HTR-8/SVneo (cell line): Measurements from ENCODE around the gene BABAM2.
"Not testable (repeated sequence)": the region's sequence is repeated elsewhere in the genome, so short reads cannot be mapped to it uniquely, and the experiment has no call there.

Experiments
- DNase-seq: peaks from one replicate; pipeline ENCODE4 v3.0.0; 2011; ENCODE audit warnings: low spot score, mixed read lengths; ENCODE audit not compliant: insufficient read length
- FAIRE-seq: peaks from 2 replicates; lab custom pipeline; 2011; peaks lifted over from hg19 to GRCh38; lab: Jason Lieb, UNC

The BABAM2 gene

GRCh38 chr2:28093768-28094167, 203.2 kb downstream of the BABAM2 start:
- FAIRE-seq: no peak
- no peak for DNase-seq

GRCh38 chr2:28094739-28095138, 204.2 kb downstream of the BABAM2 start:
- FAIRE-seq (peak; percentile 16), DNase-seq (no peak)

DNA sequence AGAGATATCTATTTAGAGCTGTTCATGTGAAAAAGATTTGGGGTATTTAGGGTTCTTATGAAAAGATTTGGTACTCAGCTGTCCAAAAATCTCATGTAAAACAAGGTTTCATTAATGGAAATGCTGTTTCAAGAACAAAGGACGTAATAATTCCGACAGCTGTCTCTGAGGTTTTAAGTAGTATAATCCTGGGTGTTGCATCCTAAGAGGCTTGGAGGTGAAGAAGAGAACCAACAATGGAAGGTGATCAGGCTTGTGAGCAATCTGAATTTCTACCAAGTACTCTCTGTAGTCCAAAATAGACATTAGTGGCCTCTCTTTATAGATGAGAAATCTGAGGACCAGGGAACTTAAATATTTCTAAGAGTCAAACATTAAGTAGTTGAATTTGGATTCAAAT, 205.1 kb downstream of the BABAM2 start:
- FAIRE-seq (no peak), DNase-seq (no peak)

GRCh38 chr2:28096421-28096820, 205.9 kb downstream of the BABAM2 start:
- no peak for DNase-seq
- FAIRE-seq: peak; percentile 84

DNA sequence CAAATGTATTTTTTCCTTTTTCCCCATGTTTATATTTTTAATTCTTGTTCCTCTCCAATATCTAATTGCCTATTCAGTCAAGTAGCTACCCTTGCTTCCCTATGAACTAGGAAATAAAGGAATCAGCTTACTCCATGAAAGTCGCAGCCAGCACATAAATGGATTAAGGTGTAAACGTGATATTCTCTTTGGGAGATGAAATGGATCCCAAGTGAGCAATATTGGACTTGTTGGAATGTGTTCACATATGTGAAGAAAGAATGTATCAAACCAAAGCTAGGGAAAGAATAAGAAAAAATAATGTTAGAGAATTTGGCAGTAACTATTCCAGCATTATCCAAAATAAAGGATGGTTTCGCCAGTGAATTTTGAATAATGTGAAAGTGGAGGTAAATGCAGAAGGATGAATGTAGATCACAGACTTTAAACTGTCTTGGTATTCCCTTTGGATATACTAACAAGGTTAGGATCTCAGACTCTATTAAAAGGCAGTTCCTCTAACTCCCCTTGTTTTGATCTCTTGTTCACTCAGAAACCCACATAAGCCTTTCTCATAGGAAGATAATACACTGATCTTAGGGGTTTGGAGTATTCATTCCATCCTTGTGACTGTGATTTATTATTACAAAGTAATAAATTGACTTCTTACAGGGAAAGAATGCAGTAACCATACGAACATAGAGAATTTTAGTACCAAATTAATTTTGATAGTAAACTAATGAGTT, 208.1 kb downstream of the BABAM2 start:
- no peak for DNase-seq
- no peak for FAIRE-seq

- FAIRE-seq (no peak), DNase-seq (no peak)
Measured at GRCh38 chr2:28101123-28101522, 210.6 kb downstream of the BABAM2 start.

- FAIRE-seq (no peak), DNase-seq (no peak)
Measured at GRCh38 chr2:28101892-28102291, 211.4 kb downstream of the BABAM2 start.

- peak; percentile 20 for FAIRE-seq
- DNase-seq: peak; percentile 38
Measured at GRCh38 chr2:28102455-28102874, 211.9 kb downstream of the BABAM2 start.

DNA sequence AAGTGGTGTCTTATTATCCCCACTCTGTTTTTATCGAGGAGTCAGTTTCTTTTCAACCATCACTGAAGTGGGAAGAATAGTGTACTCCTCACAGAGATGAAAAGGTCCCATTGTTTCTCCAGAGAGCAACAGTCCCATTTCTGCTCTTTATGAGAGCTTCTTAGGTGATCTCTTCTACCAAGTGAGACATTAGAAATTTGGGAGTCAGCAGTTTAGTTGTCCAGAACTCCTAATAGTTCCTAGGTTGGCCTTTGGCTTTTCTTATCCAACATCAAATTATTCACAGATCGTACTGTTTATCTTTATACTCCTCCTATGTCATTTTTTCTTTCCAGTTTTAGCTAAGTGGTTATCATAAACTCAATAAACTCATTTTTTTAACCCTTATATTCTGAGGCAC, 213.1 kb downstream of the BABAM2 start:
- DNase-seq (no peak), FAIRE-seq (no peak)

DNA sequence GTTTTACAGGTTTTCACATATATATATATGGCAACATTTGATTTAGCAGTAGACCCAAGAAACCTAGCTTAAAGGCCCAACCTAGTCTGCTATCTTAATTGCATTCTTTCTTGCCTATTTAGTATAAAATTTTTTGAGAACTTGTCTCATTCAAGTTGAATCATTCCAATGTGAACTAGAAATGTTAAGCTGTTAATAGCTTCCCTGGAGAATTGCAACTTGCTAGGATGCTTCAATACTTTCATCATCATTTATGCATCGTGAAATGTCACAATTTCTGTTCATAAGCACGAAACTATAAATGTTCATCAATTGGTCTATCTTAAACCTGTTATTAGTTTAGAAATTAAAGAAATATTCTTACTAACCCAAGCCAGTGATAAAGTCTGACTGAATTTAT, 217.6 kb downstream of the BABAM2 start:
- no peak for DNase-seq
- no peak for FAIRE-seq

- not testable (repeated sequence) for FAIRE-seq, DNase-seq
Measured at GRCh38 chr2:28113771-28114170, 223.2 kb downstream of the BABAM2 start.

GRCh38 chr2:28117104-28117596, 226.6 kb downstream of the BABAM2 start:
- FAIRE-seq (no peak), DNase-seq (no peak)

DNA sequence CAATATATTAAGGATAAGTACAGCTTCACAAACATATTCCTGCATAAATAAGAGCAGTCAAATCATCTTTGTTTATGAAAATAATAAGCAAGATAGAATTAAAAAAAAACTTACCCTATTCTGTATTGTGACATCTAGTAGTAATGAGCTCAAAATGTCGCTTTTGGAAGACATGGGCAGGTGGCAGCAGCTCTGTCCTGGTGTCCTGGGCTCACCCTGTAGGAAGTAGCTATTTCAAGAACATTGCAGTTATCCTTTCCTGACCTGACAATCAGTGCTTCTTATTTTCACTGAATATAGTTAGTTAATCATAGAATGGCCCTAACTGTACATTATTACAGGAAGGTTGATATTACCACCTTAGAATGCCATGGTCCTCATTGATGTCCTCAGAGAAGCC, 229.1 kb downstream of the BABAM2 start:
- no peak for DNase-seq
- no peak for FAIRE-seq

DNA sequence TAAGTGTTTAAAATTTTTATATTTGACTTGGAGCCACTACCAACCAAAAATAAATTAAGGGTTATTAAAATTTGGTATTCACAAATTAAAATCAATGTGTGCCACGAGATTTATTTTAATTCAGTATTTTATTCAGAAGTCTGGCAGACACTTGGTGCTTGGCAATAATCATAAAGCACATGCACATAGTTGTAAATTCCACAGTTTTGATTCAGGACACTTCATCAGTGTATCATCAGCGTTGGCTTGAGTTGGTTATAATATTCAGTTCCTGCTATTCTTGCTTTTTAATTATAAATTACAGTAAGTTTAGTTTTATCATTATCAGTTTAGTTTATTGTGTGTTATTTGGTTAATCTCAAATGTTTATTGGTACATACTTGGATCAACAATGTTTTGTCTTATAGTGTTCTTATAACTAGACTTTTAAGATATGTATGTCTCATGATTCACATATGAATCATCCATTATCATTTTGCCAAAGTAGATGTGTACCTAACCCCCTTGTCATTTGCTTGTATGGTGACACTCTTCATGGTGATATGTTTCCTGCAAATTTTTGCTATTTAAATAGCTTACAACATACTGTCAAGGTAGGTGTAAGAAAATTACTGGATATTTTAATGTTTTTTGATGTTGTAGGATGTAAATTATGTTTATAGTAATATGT, 237.9 kb downstream of the BABAM2 start:
- no peak for DNase-seq
- FAIRE-seq: no peak

- DNase-seq (no peak), FAIRE-seq (no peak)
Measured at GRCh38 chr2:28129955-28130695, 239.6 kb downstream of the BABAM2 start.

DNA sequence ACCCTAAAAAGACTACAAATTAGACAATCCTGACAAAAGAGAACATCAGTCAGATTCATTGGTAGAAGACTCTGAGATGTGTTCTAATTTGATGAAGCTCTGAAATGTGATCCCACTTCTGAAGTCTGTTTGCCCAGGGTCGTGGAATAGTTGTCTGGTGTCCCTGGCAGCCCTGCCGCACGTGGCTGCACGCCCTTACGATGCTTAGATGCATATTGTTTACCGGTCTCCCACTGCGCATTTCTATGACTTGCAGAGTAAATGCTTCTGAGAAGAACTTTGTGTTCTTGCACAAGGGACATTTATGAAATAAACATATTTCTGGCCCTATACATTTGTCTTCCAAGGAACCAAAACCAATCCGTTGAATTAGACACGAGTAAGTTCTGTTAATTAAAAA, 243.2 kb downstream of the BABAM2 start:
- DNase-seq (no peak), FAIRE-seq (no peak)

DNA sequence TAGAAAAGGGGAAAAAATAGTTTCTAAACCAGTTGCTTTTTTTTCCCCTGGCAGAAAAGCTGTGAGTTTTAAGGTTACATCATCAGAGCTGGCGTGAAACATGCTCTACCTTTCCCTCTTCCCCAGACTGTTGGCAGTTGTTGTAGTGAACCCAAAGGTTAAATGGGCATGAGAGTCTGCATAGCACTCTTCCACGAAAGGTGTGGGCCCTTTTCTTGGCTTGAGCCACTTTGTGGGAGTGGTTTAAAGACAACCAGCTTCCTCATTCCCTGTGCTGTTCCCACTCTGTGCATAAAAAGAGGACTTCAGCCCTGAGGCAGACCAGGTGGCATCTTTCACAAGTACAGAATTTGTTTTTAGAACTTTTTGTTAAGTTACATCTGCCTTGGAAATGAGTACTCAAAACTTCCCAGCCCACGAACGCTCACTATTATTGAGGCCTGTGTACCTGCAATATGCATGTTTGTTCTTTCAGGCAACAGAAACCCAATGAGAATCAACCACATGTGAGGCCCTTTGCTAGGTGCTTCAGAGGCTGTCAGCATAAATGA, 243.8 kb downstream of the BABAM2 start:
- FAIRE-seq (no peak), DNase-seq (no peak)

GRCh38 chr2:28134857-28135256, 244.3 kb downstream of the BABAM2 start:
- DNase-seq (no peak), FAIRE-seq (no peak)

DNA sequence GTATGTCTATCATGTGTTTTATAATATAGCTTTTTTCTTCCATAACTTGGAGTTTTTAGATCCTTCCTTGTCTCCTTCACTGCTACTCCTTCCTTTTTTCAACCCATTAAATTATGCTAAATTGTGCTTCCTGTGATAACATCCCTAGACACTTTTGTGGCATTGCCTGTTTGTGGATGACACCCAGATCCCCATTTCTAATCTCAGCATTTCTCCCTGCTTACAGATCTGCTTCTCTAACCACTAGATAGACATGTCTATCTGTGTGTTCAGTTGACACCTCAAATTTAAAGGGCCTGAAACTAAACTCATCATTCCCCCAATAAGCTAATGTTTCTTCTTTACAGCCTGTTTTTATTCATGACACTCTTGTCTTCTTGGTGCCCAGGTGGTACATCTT, 244.8 kb downstream of the BABAM2 start:
- no peak for FAIRE-seq
- no peak for DNase-seq

GRCh38 chr2:28135799-28136198, 245.3 kb downstream of the BABAM2 start:
- no peak for FAIRE-seq
- no peak for DNase-seq

DNA sequence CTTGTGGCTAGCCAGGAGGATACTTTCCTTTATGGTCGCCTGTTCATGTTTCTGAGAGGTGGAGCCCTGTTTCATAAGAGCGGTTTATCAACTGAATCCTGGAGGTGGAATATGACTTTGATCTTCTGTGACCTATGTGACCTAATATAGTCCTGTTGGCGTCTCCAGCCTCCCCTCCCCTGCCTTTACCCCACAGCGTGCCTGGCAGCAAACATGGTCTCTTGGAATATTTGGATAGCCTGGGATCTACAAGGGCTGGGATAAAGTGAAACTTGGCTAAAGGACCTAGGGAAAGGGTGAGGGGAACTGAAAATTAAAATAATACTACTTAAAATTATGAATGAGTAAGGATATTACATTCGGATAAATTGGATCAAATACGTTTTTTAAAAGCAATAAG, 246.0 kb downstream of the BABAM2 start:
- FAIRE-seq: no peak
- DNase-seq: no peak
